ENCODE results near the gene CDC42BPG.

GRCh38 chr11:64851831-64852351 lies 7.4 kb upstream of the CDC42BPG start:
- TF ChIP-seq EZH2 (IDR thresholded peaks at IDR 0.05; ENCODE audit: borderline replicate concordance, low read length): no peak
- no peak for TF ChIP-seq CTCF (IDR thresholded peaks at IDR 0.05; ENCODE audit: low read length)
